ENCODE data around the gene MARK4. TPM values are rescaled to one million over a fixed set of nuclear protein-coding genes. Genes with fewer than 3 reads are reported as not detected.
A peak's percentile ranks its signal among the peaks of the same experiment; 100 is the strongest.

The MARK4 gene
- total RNA-seq: 26.1 and 29.0 TPM in 2 replicates

DNA sequence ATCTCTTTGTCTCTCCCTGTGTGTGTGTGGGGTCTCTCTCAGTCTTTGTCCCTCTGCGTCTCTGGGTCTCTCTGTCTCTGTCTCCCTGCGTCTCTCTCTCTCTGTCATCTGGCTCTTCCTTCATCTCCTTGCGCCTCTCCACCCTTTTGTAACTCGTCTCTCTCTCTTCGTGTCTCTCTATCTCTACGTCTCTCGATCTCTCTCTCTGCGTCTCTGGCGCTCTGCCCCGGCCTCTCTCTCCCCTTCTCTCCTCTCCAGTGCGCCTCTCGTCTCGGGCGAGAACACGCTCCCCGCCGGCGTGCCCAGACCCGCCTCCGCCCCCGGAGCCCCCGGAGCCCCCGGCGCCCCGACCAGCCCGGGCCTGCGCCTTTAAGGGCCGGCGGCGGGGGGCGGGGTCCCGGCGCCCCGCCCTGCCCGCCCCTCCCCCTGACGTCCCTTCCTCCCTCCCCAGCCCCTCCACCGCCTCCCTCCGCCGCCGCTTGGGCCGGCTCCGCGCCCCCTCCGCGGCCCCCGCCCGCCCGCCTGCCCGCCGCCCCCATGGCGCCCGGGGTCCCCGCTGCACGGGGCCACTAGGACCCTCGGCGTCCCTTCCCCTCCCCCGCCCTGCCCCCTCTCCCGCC is at the start of gene MARK4:
Gene MARK4, plus strand, starts transcription at position 440 of the 620 bp plus-strand sequence. CDS start 318 bp downstream, outside the sequence.
- no peaks in the 10 kb centered on the region for H3K36me3 Mint-ChIP-seq (ENCODE audit: low read depth)
- peak within 1 kb of the TSS; percentile 80 for H3K27ac Mint-ChIP-seq
- peak; percentile 86 for DNase-seq
- H3K4me1 Mint-ChIP-seq: peaks cover 22% of the 10 kb centered on the region
- intact Hi-C loops (cut with micrococcal nuclease): loop anchor here (2.0 to 5.0 kb wide), 2 partner anchors 88 to 159 kb away; partner anchors contain the start of gene PPP1R37
- peaks cover 2% of the 10 kb centered on the region for H3K27me3 Mint-ChIP-seq
- no peaks in the 10 kb centered on the region for H3K9me3 Mint-ChIP-seq
- peak within 1 kb of the TSS; percentile 87 for H3K4me3 Mint-ChIP-seq

DNA sequence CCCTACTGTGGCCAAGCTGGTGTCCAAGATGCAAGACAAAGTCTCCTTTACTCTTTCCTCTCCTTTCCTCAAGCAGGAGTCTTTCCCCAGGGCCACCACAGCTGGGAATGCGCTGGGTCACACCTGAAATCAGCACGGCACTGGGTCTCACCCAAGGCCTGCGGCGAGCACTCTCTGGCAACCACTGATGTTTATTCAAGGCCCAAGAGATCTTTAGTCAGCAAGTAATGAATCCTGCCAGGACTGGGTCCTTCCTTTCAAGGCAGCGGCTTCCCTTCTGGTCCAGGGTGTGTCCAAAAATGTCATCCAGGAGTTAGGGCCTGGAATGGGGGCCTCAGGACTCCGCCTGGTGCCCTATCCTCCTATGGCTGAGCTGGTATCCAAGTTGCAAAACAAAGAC is 48.4 kb upstream of the MARK4 start:
- Mint-ChIP-seq H3K36me3 (ENCODE audit: low read depth) (no peaks in the 10 kb centered on the region), H3K27me3 (peaks cover 7% of the 10 kb centered on the region), H3K4me1 (no peaks in the 10 kb centered on the region), H3K9me3 (no peaks in the 10 kb centered on the region), H3K4me3 (no peak overlapping the region), H3K27ac (no peak overlapping the region)
- intact Hi-C loops (cut with micrococcal nuclease): no loop called here
- no peak for DNase-seq

DNA sequence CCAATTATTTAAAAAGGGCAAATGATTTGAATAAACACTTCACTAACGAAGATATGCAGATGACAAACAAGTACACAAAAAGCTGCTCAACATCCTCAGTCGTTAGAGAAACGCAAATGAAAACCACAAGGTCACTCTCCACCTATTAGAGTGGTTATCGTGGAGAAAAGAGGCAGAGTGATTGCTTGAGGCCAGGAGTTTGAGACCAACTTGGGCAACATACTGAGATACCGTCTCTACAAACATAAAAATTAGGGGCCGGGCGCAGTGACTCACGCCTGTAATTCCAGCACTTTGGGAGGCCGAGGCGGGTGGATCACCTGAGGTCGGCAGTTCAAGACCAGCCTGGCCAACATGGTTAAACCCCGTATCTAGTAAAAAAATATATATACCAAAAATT is 45.3 kb upstream of the MARK4 start:
- no peaks in the 10 kb centered on the region for H3K9me3 Mint-ChIP-seq
- no peaks in the 10 kb centered on the region for H3K36me3 Mint-ChIP-seq (ENCODE audit: low read depth)
- intact Hi-C loops (cut with micrococcal nuclease): no loop called here
- H3K4me1 Mint-ChIP-seq: peaks cover 3% of the 10 kb centered on the region
- no peak overlapping the region for H3K27ac Mint-ChIP-seq
- no peak overlapping the region for H3K4me3 Mint-ChIP-seq
- H3K27me3 Mint-ChIP-seq: peaks cover 3% of the 10 kb centered on the region
- no peak for DNase-seq

DNA sequence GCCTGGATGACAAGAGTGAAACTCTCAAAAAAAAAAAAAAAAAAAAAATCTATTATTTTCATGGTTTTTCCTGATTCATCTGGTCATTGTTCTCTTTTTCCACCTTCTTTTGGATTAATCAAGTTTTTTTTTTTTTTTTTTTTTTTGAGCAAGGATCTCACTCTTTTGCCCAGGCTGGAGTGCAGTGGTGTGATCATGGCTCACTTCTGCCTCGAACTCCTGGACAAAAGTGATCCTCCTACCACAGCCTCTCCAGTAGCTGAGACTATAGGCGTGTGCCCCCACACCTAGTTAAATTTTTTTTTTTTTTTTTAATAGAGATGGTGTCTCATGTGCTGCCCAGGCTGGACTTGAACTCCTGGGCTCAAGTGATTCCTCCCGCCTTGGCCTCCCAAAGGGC is 44.7 kb upstream of the MARK4 start:
- Mint-ChIP-seq H3K27ac (no peak overlapping the region), H3K36me3 (ENCODE audit: low read depth) (no peaks in the 10 kb centered on the region), H3K27me3 (peaks cover 6% of the 10 kb centered on the region), H3K4me1 (peaks cover 3% of the 10 kb centered on the region), H3K4me3 (no peak overlapping the region), H3K9me3 (no peaks in the 10 kb centered on the region)
- DNase-seq: no peak
- intact Hi-C loops (cut with micrococcal nuclease): no loop called here

DNA sequence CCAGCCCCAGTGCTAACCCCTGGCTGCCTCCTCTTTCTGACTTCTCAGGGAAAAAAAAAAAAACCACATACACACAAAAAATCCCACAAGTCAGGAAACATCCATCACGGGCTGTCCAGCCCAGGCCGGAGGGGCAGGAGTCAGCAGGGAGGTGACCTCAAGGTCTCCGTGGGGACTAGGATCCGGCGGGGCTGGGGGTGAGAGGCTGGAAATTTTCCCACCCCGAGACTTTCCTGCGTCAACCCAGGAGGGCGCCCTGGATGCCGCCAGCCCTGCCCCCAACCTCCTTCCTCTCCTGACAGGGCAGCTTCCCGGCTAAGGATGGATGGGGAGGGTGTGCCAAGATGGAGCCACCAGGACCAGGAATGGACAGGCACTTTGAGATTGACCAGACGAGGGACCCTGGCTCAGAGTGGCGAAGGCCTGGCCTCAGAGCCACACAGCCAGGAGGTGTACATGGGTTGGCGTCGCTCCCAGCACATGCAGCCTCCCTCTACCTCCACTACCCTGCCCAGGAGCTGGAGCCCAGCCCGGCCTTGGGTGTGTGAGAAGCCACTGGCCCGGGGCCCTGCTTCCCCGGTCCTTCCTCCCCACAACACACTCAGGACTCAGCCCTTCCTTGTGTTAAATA is 39.2 kb upstream of the MARK4 start:
- Mint-ChIP-seq H3K27me3 (peaks cover 33% of the 10 kb centered on the region), H3K4me1 (peaks cover 4% of the 10 kb centered on the region), H3K4me3 (no peak overlapping the region), H3K27ac (no peak overlapping the region), H3K36me3 (ENCODE audit: low read depth) (no peaks in the 10 kb centered on the region), H3K9me3 (no peaks in the 10 kb centered on the region)
- intact Hi-C loops (cut with micrococcal nuclease): no loop called here
- DNase-seq: no peak

DNA sequence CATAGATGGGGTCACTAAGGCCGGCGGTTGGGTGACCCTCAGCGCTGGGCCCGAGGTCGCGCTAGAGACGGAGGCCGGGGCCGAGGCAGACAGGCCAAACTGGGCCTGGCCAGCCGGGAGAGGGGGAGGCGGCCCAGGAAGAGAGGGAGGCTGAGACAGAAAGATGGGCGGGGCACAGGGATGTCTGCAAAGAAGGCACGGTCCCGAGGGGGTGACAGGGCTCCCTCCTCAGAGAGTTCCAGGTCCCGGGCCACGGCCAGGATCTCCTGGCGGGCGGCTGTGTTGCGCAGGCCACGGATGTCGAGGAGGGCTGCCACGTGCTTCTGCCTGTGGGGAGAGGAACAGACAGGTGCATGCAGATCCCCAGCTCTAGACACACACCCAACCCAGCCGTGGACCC is 38.0 kb upstream of the MARK4 start:
- H3K4me1 Mint-ChIP-seq: peaks cover 4% of the 10 kb centered on the region
- H3K27me3 Mint-ChIP-seq: peaks cover 39% of the 10 kb centered on the region

DNA sequence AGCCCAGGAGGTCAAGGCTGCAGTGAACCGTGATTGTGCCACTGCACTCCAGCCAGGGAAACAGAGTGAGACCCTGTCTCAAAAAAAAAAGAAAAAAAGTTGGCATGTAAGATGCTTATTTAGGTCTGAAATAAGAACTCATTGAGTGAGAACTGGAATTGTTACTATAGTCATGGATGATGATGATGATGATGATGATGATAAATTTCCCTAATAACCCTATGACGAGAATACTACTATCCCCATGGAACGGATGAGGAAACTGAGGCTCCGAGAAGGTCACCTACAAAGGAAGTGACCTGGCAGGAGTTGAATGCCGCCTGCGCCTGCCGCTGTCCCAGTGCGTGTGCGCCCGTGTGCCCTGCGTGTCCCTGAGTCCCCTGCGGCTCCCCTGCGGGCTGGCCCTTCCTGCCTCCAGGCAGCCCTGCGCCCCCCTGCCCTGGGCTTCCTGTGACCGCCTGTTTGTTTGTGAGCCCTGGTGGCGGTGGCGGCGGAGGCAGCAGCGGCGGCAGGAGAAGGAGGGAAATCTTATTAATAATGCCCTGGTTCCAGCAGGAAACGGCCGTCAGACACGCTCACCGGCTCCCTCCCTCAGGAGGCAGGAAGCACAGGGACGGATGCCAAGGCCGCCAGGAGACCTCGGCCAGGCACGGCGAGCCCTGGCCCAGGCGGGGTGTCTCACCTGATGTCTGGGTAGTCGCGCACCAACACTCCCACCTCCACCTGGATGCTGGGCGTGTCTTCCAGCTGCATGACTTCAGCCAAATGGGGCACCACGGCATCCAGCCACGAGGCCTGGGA is 35.5 kb upstream of the MARK4 start:
- H3K27me3 Mint-ChIP-seq: peaks cover 48% of the 10 kb centered on the region
- intact Hi-C loops (cut with micrococcal nuclease): no loop called here

More for the DNA sequence above, 38.0 kb upstream of the MARK4 start:
- H3K36me3 Mint-ChIP-seq (ENCODE audit: low read depth): no peaks in the 10 kb centered on the region
- intact Hi-C loops (cut with micrococcal nuclease): no loop called here
- H3K9me3 Mint-ChIP-seq: no peaks in the 10 kb centered on the region
- H3K4me3 Mint-ChIP-seq: no peak overlapping the region
- no peak overlapping the region for H3K27ac Mint-ChIP-seq
- no peak for DNase-seq

DNA sequence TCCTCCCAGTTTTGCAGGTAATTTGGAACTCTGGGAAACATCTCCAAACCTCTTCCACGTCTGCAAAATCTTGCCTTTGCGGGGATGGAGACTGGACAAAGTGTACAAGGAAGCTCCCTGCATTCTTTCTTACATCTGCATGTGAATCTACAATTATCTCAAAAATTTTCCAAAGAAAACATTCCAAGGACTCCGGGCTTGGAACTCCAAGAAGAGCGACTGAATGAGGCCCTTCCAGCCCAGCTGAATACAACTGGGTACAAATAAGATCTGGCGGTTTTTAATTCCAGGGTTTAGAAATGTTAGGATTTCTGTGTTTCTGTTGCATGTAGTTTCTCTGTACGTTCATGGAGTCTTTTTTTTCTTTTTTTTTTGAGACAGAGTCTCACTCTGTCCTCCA is 34.4 kb upstream of the MARK4 start:
- no peak for DNase-seq
- Mint-ChIP-seq H3K9me3 (no peaks in the 10 kb centered on the region), H3K27me3 (peaks cover 43% of the 10 kb centered on the region), H3K36me3 (ENCODE audit: low read depth) (no peaks in the 10 kb centered on the region), H3K4me3 (no peak overlapping the region), H3K4me1 (peaks cover 1% of the 10 kb centered on the region), H3K27ac (no peak overlapping the region)
- intact Hi-C loops (cut with micrococcal nuclease): no loop called here

More for the DNA sequence above, 35.5 kb upstream of the MARK4 start:
- Mint-ChIP-seq H3K4me1 (peaks cover 1% of the 10 kb centered on the region), H3K9me3 (no peaks in the 10 kb centered on the region), H3K27ac (no peak overlapping the region), H3K4me3 (no peak overlapping the region), H3K36me3 (ENCODE audit: low read depth) (no peaks in the 10 kb centered on the region)
- DNase-seq: no peak

DNA sequence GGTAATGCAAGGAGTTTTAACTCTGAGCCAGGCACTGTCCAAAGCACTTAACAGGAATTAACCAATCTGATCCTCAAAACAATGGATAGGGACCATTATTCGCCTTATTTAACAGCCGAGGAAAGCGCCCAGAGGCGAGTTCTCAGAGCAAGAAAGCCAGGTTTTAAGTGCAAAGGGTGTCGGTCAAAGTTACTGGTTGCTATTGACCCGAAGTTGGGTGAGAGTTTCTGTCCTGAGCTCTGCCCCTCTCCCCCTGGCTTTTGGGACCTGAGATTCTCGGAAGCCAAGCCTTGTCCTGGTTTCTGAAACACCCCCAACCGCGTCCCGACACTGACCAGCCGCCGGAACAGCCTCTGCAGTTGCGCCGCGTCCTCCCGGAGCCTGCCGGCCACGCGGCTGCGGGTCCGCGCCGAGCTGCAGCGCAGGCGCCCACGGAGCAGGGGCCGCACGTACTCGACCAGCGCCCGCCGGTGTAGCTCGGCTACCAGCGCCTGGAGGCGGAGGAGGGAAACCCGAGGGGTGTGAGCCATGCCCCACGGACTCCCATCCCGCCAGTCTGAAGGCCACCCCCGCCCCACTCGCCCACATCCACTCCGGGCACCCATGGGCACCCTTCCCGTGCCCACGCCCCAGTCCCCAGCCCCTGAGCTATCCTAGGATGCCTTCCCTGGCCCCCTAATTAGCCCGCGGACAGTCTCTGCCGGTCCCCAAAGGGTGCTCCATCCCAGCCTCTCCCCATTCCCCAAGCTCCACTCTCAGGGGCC is 33.7 kb upstream of the MARK4 start:
- Mint-ChIP-seq H3K4me3 (no peak overlapping the region), H3K9me3 (no peaks in the 10 kb centered on the region), H3K27ac (no peak overlapping the region), H3K27me3 (peaks cover 39% of the 10 kb centered on the region), H3K4me1 (peaks cover 1% of the 10 kb centered on the region), H3K36me3 (ENCODE audit: low read depth) (no peaks in the 10 kb centered on the region)
- intact Hi-C loops (cut with micrococcal nuclease): no loop called here
- DNase-seq: no peak

DNA sequence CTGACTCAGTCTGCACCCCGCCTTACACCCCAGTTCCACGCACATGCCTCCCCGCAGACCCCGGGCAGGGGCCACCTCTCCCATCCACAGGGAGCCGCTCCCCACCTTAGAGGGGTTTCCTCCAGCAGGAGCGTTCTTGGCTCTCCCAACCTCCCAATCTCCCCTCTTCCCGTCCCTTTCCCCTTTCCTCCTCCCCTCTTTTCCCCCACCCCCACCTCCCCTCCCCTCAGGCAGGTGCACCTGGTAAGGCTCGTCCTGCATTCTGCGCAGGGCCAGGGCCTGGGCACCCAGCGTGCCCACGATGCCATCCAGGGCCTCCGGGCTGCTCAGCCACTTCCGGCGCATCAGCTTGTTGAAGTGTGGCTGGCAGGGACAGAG is 33.1 kb upstream of the MARK4 start:
- peaks cover 1% of the 10 kb centered on the region for H3K4me1 Mint-ChIP-seq
- DNase-seq: no peak
- no peak overlapping the region for H3K27ac Mint-ChIP-seq
- no peaks in the 10 kb centered on the region for H3K36me3 Mint-ChIP-seq (ENCODE audit: low read depth)
- no peak overlapping the region for H3K4me3 Mint-ChIP-seq
- H3K9me3 Mint-ChIP-seq: no peaks in the 10 kb centered on the region
- intact Hi-C loops (cut with micrococcal nuclease): no loop called here
- peaks cover 41% of the 10 kb centered on the region for H3K27me3 Mint-ChIP-seq

DNA sequence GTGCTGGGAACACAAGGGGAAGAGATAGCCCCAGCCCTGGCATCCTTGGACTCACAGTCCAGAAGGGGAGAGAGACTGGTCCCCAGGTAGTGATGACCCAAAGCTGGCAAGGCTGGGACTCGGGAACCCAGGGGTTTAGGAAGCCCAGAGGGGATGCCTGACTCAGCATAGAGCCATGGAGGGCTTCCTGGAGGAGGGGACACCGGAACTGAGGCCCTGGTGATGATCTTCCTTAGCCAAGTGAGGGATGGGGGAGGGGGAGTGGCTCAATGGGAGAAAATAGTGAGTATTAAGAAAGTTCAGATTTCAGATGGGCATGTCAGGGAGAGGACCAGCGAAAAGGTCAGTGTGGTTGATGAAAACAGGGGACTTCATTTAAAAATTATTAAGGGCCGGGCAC is 32.6 kb upstream of the MARK4 start:
- Mint-ChIP-seq H3K4me3 (no peak overlapping the region), H3K27me3 (peaks cover 41% of the 10 kb centered on the region), H3K27ac (no peak overlapping the region), H3K9me3 (no peaks in the 10 kb centered on the region), H3K4me1 (peaks cover 1% of the 10 kb centered on the region), H3K36me3 (ENCODE audit: low read depth) (no peaks in the 10 kb centered on the region)
- intact Hi-C loops (cut with micrococcal nuclease): no loop called here
- no peak for DNase-seq

DNA sequence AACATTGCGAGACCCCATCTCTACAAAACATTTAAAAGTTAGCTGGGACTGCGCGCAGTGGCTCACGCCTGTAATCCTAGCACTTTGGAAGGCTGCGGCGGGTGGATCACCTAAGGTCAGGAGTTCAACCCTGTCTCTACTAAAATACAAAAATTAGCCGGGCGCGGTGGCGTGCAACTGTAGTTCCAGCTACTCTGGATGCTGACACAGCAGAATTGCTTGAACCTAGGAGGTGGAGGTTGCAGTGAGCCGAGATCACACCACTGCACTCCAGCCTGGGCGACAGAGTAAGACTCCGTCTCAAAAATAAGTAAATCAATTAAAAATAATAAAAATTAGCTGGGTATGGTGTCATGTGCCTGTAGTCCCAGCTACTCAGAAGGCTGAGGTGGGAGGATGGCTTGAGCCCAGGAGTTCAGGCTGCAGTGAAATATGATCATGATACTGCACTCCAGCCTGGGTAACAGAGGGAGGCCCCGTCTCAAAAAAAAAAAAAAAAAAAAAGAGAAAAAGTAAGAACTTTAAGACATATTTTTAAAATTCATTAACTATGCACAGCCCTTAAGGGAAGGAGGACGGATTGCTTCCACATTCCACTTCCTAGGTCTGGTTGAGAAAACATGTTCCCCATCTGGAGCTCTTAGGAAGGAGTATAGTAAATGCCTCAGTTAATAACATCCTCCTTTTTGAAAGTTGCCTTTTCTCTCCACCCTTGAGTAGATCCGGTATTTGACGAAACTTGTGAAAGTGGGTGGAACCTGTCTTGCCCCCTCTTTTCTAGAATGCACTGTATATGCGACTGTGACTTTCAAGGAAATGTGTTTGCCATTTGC is 31.9 kb upstream of the MARK4 start:
- Mint-ChIP-seq H3K9me3 (no peaks in the 10 kb centered on the region), H3K36me3 (ENCODE audit: low read depth) (no peaks in the 10 kb centered on the region), H3K4me3 (no peak overlapping the region), H3K4me1 (peaks cover 1% of the 10 kb centered on the region), H3K27ac (no peak overlapping the region), H3K27me3 (peaks cover 39% of the 10 kb centered on the region)
- intact Hi-C loops (cut with micrococcal nuclease): no loop called here
- no peak for DNase-seq

DNA sequence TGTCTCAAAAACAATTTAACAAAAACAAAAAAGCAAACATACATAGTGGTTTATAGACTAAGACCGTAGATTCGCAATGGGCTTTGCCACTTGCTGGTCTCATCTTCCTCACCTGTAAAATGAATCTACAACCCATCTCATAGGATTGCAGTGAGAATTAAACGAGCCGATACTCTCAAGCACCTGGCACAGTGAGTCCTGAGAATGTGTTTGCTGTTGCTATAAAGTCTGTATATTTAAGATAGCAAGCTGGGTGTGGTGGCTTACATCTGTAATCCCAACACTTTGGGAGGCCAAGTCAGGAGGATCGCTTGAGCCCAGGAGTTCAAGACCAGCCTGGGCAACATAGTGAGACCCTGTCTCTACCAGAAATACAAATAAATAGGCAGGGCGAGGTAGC is 28.3 kb upstream of the MARK4 start:
- intact Hi-C loops (cut with micrococcal nuclease): no loop called here
- Mint-ChIP-seq H3K27ac (no peak overlapping the region), H3K36me3 (ENCODE audit: low read depth) (no peaks in the 10 kb centered on the region), H3K4me1 (no peaks in the 10 kb centered on the region), H3K4me3 (no peak overlapping the region), H3K9me3 (no peaks in the 10 kb centered on the region), H3K27me3 (peaks cover 17% of the 10 kb centered on the region)
- DNase-seq: no peak

All from activated CD4-positive, alpha-beta T cell treated with anti-CD3 and anti-CD28 coated beads, Interleukin-2, amount 10 ng/mL, durations not matched to agents 24 days and 14 days (primary cell).